Caco-2 (cell line): Measurements from ENCODE around the gene PHF12. TPM values are rescaled to one million over a fixed set of nuclear protein-coding genes. Genes with fewer than 3 reads are reported as not detected.

Source experiments
- BruUV-seq: library from RNA; stranded (reverse); fragments of 400-500 nt; replicated peaks from 2 replicates; lab custom pipeline; 2021; lab: Mats Ljungman, UMichigan
- CTCF ChIA-PET: fragments of 300-600 bp; sonication (Branson Sonifier 250); formaldehyde crosslinking; loops from one replicate; lab custom pipeline; 2022; ENCODE audit warnings: antibody characterized with exemption; lab: Charles Lee
- POLR2A ChIA-PET: fragments of 300-600 bp; sonication (Branson Sonifier 250); formaldehyde crosslinking; loops from one replicate; lab custom pipeline; 2022; ENCODE audit warnings: antibody characterized with exemption; lab: Charles Lee
- DNase-seq, 2 experiments: peaks; one replicate each; pipeline versions ENCODE4 v3.0.0 to v3.0.0-alpha.2; 2020 to 2022
- H3K27me3 ChIP-seq: replicated peaks from 2 replicates; pipeline ENCODE4 v1.6.0; 2011; ENCODE audit warnings: low read length; ENCODE audit not compliant: control insufficient read depth, insufficient read depth
- H3K36me3 ChIP-seq: 2 replicates; pipeline ENCODE4 v1.5.1; 2011; ENCODE audit warnings: low read length; ENCODE audit not compliant: control insufficient read depth, insufficient read depth
- H3K4me1 ChIP-seq: fragments of 250-450 bp; sonication (Bioruptor Pico); 2 replicates; pipeline ENCODE4 v1.5.1; 2020; ENCODE audit warnings: mild to moderate bottlenecking
- H3K4me3 ChIP-seq: 2 replicates; pipeline ENCODE4 v1.5.1; 2011; ENCODE audit warnings: low read depth, mild to moderate bottlenecking, control low read depth, low read length
- H3K9me3 ChIP-seq: fragments of 250-450 bp; sonication (Bioruptor Pico); 2 replicates; pipeline ENCODE4 v1.5.1; 2020; ENCODE audit warnings: mild to moderate bottlenecking, moderate library complexity
- H3K27ac Mint-ChIP-seq: one replicate; pipeline ENCODE4 v1.8.0; 2022; ENCODE audit warnings: mixed read lengths; ENCODE audit not compliant: unreplicated experiment
- H3K27me3 Mint-ChIP-seq: one replicate; pipeline ENCODE4 v1.8.0; 2022; ENCODE audit warnings: mixed read lengths; ENCODE audit not compliant: insufficient read depth, unreplicated experiment
- H3K36me3 Mint-ChIP-seq: one replicate; pipeline ENCODE4 v1.8.0; 2022; ENCODE audit warnings: mild to moderate bottlenecking, mixed read lengths; ENCODE audit not compliant: insufficient read depth, unreplicated experiment
- H3K4me1 Mint-ChIP-seq: one replicate; pipeline ENCODE4 v1.8.0; 2022; ENCODE audit warnings: low read depth, mixed read lengths; ENCODE audit not compliant: unreplicated experiment
- H3K4me3 Mint-ChIP-seq: one replicate; pipeline ENCODE4 v1.8.0; 2022; ENCODE audit warnings: mild to moderate bottlenecking, moderate library complexity, mixed read lengths; ENCODE audit not compliant: unreplicated experiment
- H3K9me3 Mint-ChIP-seq: one replicate; pipeline ENCODE4 v1.8.0; 2022; ENCODE audit warnings: mixed read lengths; ENCODE audit not compliant: unreplicated experiment
- CTCF ChIP-seq, 2 experiments: fragments of 200-600 bp in 1 of 2; IDR thresholded peaks; 1 replicate in 1 of 2; 2 replicates in 1 of 2; pipeline versions ENCODE4 v1.5.1 to v1.8.0; 2011 to 2022; ENCODE audit warnings: antibody characterized with exemption in 1 of 2, control low read depth in 1 of 2, inconsistent platforms in 1 of 2, low read depth in 1 of 2, low read length in 1 of 2, mild to moderate bottlenecking in 1 of 2, moderate library complexity in 1 of 2; ENCODE audit not compliant: insufficient read depth in 1 of 2, severe bottlenecking in 1 of 2, unreplicated experiment in 1 of 2
- intact Hi-C: fragments of 100-400 bp; cut with micrococcal nuclease; formaldehyde crosslinking; loops from one replicate; pipeline ENCODE4 v1.10.0; 2022; ENCODE audit not compliant: unreplicated experiment
- total RNA-seq: library from RNA; stranded (reverse); gene quantifications from 2 replicates; pipeline ENCODE4 v1.2.3, GENCODE V29; 2022

PHF12 gene
- total RNA-seq, 1 experiment from 2014 or later, result 49.9 TPM

GRCh38 chr17:28889996-28890395 is 61.3 kb downstream of the PHF12 start:
- intact Hi-C loops, result no loop called here
- ChIA-PET CTCF (no interaction called here), POLR2A (no interaction called here)
- Histone ChIP-seq H3K4me3 (no peak overlapping the region), H3K36me3 (peaks cover 2% of the 10 kb centered on the region; the same call in 1 of the 2 replicates), H3K9me3 (no peaks in the 10 kb centered on the region), H3K27me3 (no peaks in the 10 kb centered on the region), H3K4me1 (no peaks in the 10 kb centered on the region)
- H3K27me3 Mint-ChIP-seq, result no peaks in the 10 kb centered on the region
- peaks cover 36% of the 10 kb centered on the region for H3K36me3 Mint-ChIP-seq
- H3K9me3 Mint-ChIP-seq, result no peaks in the 10 kb centered on the region
- H3K4me1 Mint-ChIP-seq, result peaks cover 4% of the 10 kb centered on the region
- no TSS peak for BruUV-seq
- no peak overlapping the region for H3K4me3 Mint-ChIP-seq
- no peak for TF ChIP-seq CTCF (IDR thresholded peaks at IDR 0.05; ENCODE audit: insufficient read depth in 1 of 2, low read depth in 1 of 2, low read length in 1 of 2, severe bottlenecking in 1 of 2, unreplicated experiment in 1 of 2)
- no peak for DNase-seq
- no peak overlapping the region for H3K27ac Mint-ChIP-seq

GRCh38 chr17:28888832-28889231 is 62.5 kb downstream of the PHF12 start:
- TF ChIP-seq CTCF (IDR thresholded peaks at IDR 0.05; ENCODE audit: insufficient read depth in 1 of 2, low read depth in 1 of 2, low read length in 1 of 2, severe bottlenecking in 1 of 2, unreplicated experiment in 1 of 2), result no peak
- H3K9me3 ChIP-seq, result no peaks in the 10 kb centered on the region

GRCh38 chr17:28887871-28888471 is 63.3 kb downstream of the PHF12 start:
- POLR2A ChIA-PET, result no interaction called here

More at GRCh38 chr17:28888832-28889231, 62.5 kb downstream of the PHF12 start:
- no peak overlapping the region for H3K4me3 ChIP-seq
- H3K27ac Mint-ChIP-seq, result no peak overlapping the region
- H3K4me1 Mint-ChIP-seq, result peaks cover 4% of the 10 kb centered on the region
- BruUV-seq, result no TSS peak
- intact Hi-C loops, result no loop called here
- H3K4me1 ChIP-seq, result no peaks in the 10 kb centered on the region
- DNase-seq, result no peak
- CTCF ChIA-PET, result interaction anchor here (0.6 kb wide), 2 partner anchors 35 to 225 kb away, joined by 3 to 11 read pairs; no protein-coding TSS in a partner anchor
- no peaks in the 10 kb centered on the region for H3K27me3 Mint-ChIP-seq
- H3K9me3 Mint-ChIP-seq, result no peaks in the 10 kb centered on the region
- no peak overlapping the region for H3K4me3 Mint-ChIP-seq
- no peaks in the 10 kb centered on the region for H3K27me3 ChIP-seq
- H3K36me3 Mint-ChIP-seq, result peaks cover 36% of the 10 kb centered on the region
- POLR2A ChIA-PET, result interaction anchor here (0.6 kb wide), 1 partner anchor 49 kb away, joined by 4 read pairs; no protein-coding TSS in a partner anchor
- H3K36me3 ChIP-seq, result peaks cover 3% of the 10 kb centered on the region; the same call in 1 of the 2 replicates

More at GRCh38 chr17:28887871-28888471, 63.3 kb downstream of the PHF12 start:
- no peak overlapping the region for H3K27ac Mint-ChIP-seq
- H3K4me3 Mint-ChIP-seq, result no peak overlapping the region
- DNase-seq, result no peak
- no peak for TF ChIP-seq CTCF (IDR thresholded peaks at IDR 0.05; ENCODE audit: insufficient read depth in 1 of 2, low read depth in 1 of 2, low read length in 1 of 2, severe bottlenecking in 1 of 2, unreplicated experiment in 1 of 2)
- H3K4me1 Mint-ChIP-seq, result peaks cover 4% of the 10 kb centered on the region
- H3K36me3 Mint-ChIP-seq, result peaks cover 39% of the 10 kb centered on the region
- intact Hi-C loops, result no loop called here
- Histone ChIP-seq H3K4me1 (no peaks in the 10 kb centered on the region), H3K27me3 (no peaks in the 10 kb centered on the region), H3K9me3 (no peaks in the 10 kb centered on the region), H3K36me3 (peaks cover 8% of the 10 kb centered on the region), H3K4me3 (no peak overlapping the region)
- BruUV-seq, result no TSS peak
- H3K27me3 Mint-ChIP-seq, result no peaks in the 10 kb centered on the region
- CTCF ChIA-PET, result no interaction called here
- no peaks in the 10 kb centered on the region for H3K9me3 Mint-ChIP-seq
